ENCODE measurements around the gene C11orf54. TPM values are rescaled to one million over a fixed set of nuclear protein-coding genes. Genes with fewer than 3 reads are reported as not detected.

Gene C11orf54
- 30.5 and 33.2 TPM in 2 replicates for total RNA-seq

DNA sequence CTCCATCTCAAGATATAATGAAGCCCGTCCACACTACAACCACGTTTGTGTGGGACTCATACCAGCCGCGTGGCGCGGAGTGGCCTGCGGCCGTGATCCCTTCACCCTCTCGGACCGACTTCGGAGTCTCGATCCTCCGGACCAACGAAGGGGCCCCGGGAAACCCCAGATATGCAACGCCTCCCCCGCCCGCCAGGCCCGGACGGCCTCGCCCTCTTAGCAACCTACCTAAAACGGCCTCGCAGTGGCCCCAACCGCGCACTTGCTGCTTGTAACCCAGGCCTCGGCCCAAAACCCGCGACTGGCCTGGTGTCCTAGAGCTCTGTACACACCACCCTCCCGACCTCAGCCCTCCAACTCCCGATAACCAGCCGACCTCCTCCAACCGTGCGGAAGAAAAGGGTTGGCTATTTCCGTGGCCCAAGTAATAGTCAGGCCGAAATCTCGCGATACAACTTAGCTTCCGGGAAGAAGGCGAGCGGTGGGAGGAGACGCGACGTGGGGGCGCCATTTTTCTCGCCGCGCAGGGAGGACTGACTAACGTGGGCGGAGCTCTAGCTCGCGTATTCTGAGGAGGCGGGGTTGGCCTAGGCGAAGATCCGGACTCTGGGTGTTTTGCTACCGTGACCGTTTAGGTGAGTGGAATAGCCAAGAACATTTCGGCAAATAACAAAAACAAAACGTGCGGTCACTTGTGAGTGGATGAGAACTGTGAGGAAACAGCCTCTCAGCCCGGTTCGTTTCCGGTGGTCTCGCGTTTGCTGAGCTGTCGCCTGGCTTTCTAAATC is at the start of gene C11orf54, which contains the start of gene TAF1D:
TSS of gene C11orf54 (plus strand) at position 579 of the 788 bp plus-strand sequence. CDS start 5,722 bp downstream, outside the sequence.
TSS of gene TAF1D (minus strand) at position 402 of the 788 bp plus-strand sequence. CDS start 2,191 bp downstream, outside the sequence.
- H3K27me3 ChIP-seq (ENCODE audit: control insufficient read depth, insufficient read depth, low read length), result no peaks in the 10 kb centered on the region
- DNase-seq (ENCODE audit: low read depth), result peak; percentile 86
- TF ChIP-seq, protein P1, sequence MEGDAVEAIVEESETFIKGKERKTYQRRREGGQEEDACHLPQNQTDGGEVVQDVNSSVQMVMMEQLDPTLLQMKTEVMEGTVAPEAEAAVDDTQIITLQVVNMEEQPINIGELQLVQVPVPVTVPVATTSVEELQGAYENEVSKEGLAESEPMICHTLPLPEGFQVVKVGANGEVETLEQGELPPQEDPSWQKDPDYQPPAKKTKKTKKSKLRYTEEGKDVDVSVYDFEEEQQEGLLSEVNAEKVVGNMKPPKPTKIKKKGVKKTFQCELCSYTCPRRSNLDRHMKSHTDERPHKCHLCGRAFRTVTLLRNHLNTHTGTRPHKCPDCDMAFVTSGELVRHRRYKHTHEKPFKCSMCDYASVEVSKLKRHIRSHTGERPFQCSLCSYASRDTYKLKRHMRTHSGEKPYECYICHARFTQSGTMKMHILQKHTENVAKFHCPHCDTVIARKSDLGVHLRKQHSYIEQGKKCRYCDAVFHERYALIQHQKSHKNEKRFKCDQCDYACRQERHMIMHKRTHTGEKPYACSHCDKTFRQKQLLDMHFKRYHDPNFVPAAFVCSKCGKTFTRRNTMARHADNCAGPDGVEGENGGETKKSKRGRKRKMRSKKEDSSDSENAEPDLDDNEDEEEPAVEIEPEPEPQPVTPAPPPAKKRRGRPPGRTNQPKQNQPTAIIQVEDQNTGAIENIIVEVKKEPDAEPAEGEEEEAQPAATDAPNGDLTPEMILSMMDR (IDR thresholded peaks at IDR 0.05; ENCODE audit: insufficient read depth, low read length, poor library complexity, severe bottlenecking), result no peak
- peak within 1 kb of the TSS; percentile 98 for H3K4me3 ChIP-seq (ENCODE audit: low read depth, low read length)
- no peaks in the 10 kb centered on the region for H3K36me3 ChIP-seq (ENCODE audit: control insufficient read depth, insufficient read depth, low read length)

DNA sequence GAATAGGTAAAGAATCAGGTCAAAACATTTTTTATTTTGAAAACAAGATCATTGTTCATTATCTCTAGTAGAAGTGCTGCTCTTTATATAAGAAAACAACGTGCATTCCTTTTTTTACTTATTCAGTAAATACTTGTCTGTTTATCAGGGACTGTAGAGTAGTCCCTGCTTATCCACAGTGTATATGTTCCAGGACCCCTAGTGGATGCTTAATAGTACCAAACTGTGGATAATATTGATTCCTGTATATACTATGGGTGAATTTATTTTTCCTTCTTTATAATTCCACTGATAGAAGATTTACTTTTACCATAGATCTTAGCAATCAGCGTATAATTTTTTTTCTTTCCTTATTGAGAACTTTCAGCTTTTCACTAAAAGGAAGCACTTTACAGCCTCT is 47.4 kb upstream of the C11orf54 start:
- Histone ChIP-seq H3K36me3 (ENCODE audit: control insufficient read depth, insufficient read depth, low read length) (peaks cover 2% of the 10 kb centered on the region), H3K27me3 (ENCODE audit: control insufficient read depth, insufficient read depth, low read length) (no peaks in the 10 kb centered on the region)

DNA sequence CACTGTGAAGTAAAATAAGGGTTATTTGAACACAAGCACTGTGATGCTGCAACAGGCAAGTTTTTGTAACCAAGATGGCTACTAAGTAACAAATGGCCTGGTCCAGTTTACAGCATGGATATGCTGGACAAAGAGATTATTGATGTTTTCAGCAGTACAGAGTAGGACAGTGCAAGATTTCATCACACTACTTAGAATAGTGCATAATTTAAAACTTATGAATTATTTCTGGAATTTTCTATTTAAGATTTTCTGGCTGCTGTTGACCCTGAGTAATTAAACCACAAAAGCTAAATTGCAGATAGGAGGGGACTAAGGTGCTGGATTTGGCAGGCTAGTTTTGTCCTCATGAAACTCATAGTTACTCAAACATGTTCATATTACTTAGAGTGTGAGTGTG is 46.9 kb upstream of the C11orf54 start:
- peaks cover 2% of the 10 kb centered on the region for H3K36me3 ChIP-seq (ENCODE audit: control insufficient read depth, insufficient read depth, low read length)
- no peak for DNase-seq (ENCODE audit: low read depth)
- no peaks in the 10 kb centered on the region for H3K27me3 ChIP-seq (ENCODE audit: control insufficient read depth, insufficient read depth, low read length)
- TF ChIP-seq, protein P1 (IDR thresholded peaks at IDR 0.05; ENCODE audit: insufficient read depth, low read length, poor library complexity, severe bottlenecking), result no peak
- H3K4me3 ChIP-seq (ENCODE audit: low read depth, low read length), result no peak overlapping the region

More for the DNA sequence above, 47.4 kb upstream of the C11orf54 start:
- DNase-seq (ENCODE audit: low read depth), result no peak
- TF ChIP-seq, protein P1 (IDR thresholded peaks at IDR 0.05; ENCODE audit: insufficient read depth, low read length, poor library complexity, severe bottlenecking), result no peak
- no peak overlapping the region for H3K4me3 ChIP-seq (ENCODE audit: low read depth, low read length)

DNA sequence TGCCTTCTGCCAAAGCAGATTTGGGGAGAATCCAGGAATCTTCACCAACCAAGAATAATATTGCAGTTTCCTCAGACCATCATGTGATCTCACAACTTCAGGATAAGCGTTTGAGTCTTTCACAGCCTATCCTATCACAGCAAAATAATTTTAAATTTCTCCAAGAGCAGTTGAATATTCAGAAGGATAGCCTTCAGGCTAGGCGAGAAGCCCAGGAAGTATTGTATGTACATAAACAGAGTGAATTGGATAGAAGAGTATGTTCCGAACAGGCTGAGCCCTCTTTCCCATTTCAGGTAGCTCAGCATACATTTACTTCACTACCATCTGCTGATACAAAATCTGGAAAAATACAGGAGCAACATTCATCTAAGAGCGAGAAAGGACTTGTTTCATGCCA is 43.9 kb upstream of the C11orf54 start:
- DNase-seq (ENCODE audit: low read depth), result no peak
- TF ChIP-seq, protein P1 (IDR thresholded peaks at IDR 0.05; ENCODE audit: insufficient read depth, low read length, poor library complexity, severe bottlenecking), result no peak
- Histone ChIP-seq H3K4me3 (ENCODE audit: low read depth, low read length) (no peak overlapping the region), H3K36me3 (ENCODE audit: control insufficient read depth, insufficient read depth, low read length) (peaks cover 2% of the 10 kb centered on the region), H3K27me3 (ENCODE audit: control insufficient read depth, insufficient read depth, low read length) (no peaks in the 10 kb centered on the region)

DNA sequence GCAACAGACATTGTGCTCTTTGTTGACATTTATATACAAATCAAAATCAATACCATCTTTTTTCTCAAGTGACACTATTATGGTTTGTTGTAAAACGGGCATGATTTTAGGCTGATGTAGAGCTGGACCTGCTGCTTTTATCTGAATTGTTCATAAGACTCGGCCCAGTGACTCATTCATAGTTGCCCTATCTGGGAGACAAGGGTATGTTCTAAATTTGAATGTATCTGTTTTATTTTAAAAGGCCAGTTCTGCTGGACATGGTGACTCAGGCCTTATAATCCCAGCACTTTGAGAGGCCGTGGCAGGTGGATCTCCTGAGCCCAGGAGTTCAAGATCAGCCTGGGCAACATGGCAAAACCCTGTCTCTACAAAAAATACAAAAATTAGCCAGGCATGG is 40.6 kb upstream of the C11orf54 start:
- Histone ChIP-seq H3K4me3 (ENCODE audit: low read depth, low read length) (no peak overlapping the region), H3K36me3 (ENCODE audit: control insufficient read depth, insufficient read depth, low read length) (peaks cover 2% of the 10 kb centered on the region), H3K27me3 (ENCODE audit: control insufficient read depth, insufficient read depth, low read length) (no peaks in the 10 kb centered on the region)
- DNase-seq (ENCODE audit: low read depth), result no peak
- TF ChIP-seq, protein P1 (IDR thresholded peaks at IDR 0.05; ENCODE audit: insufficient read depth, low read length, poor library complexity, severe bottlenecking), result no peak

Measured in kidney epithelial cell (primary cell).